K562 (cell line): Measurements from ENCODE around the gene TRIM26. TPM values are rescaled to one million over a fixed set of nuclear protein-coding genes. Genes with fewer than 3 reads are reported as not detected.

ENCODE experiments used
- ATF2 ChIP-seq: sonication (generic); formaldehyde crosslinking; IDR thresholded peaks from 2 replicates; pipeline ENCODE4 v1.8.1; 2022; ENCODE audit warnings: missing genetic modification reagents
- BCLAF1 ChIP-seq, 2 experiments: fragments of 450-650 bp in 1 of 2; IDR thresholded peaks; 2 replicates each; pipeline ENCODE4 v1.6.1; 2011 to 2017; ENCODE audit warnings: low read depth in 2 of 2, antibody characterized with exemption in 1 of 2, borderline replicate concordance in 1 of 2, low read length in 1 of 2, mild to moderate bottlenecking in 1 of 2, mixed read lengths in 1 of 2; ENCODE audit not compliant: control insufficient read depth in 1 of 2
- DIDO1 ChIP-seq: fragments of 450-650 bp; IDR thresholded peaks from 2 replicates; pipeline ENCODE4 v1.6.1; 2016; ENCODE audit warnings: low read depth, missing biosample characterization, missing genetic modification characterization
- POLR2A ChIP-seq: fragments of 450-650 bp; conservative IDR thresholded peaks from 2 replicates; pipeline ENCODE4 v1.6.1; 2016
- PURB ChIP-seq: sonication (generic); formaldehyde crosslinking; IDR thresholded peaks from 2 replicates; pipeline ENCODE4 v1.9.0; 2021; ENCODE audit warnings: low read depth, mild to moderate bottlenecking, missing genetic modification reagents
- SMARCA5 ChIP-seq: fragments of 450-650 bp; IDR thresholded peaks from 2 replicates; pipeline ENCODE4 v1.6.1; 2016
- ZNF41 ChIP-seq: fragments of 250-450 bp; sonication (Bioruptor Pico); conservative IDR thresholded peaks from 2 replicates; pipeline ENCODE4 v1.4.0; 2020; ENCODE audit warnings: mild to moderate bottlenecking
- ZNF644 ChIP-seq: fragments of 200-800 bp; sonication (Bioruptor generic); IDR thresholded peaks from 2 replicates; pipeline ENCODE4 v1.6.1; 2016; ENCODE audit warnings: low read depth, missing genetic modification characterization, missing compliant biosample characterization
- polyA plus RNA-seq, 8 experiments: library from polyadenylated mRNA; depleted of rRNA in 4 of 8; stranded (reverse) in 5 of 8; unstranded in 3 of 8; fragments of >200 nt; fragmentation: Nextera tagmentation in 2 of 8; fragmentation: Illumina TruSeq in 1 of 8; extraction: Ambion mirVana in 2 of 8; extraction: Trizol in 1 of 8; gene quantifications; 2 replicates each; pipeline versions ENCODE4 v1.2.1 to v1.2.3, GENCODE V29; 2011 to 2014; ENCODE audit warnings: inconsistent platforms in 1 of 8, missing spikeins in 1 of 8
- total RNA-seq, 7 experiments: library from RNA; depleted of rRNA in 6 of 7; stranded (reverse); fragments of >200 nt in 6 of 7; fragmentation: Illumina TruSeq in 2 of 7; extraction: Trizol in 2 of 7; gene quantifications; 2 replicates each; pipeline versions ENCODE4 v1.2.1 to v1.2.3, GENCODE V29; 2011 to 2021; ENCODE audit warnings: low replicate concordance in 1 of 7
- TF ChIP-seq, protein P1 (sequence below): fragments of 250-450 bp; sonication (Bioruptor Pico); IDR thresholded peaks from 2 replicates; pipeline ENCODE4 v1.5.0; 2022; ENCODE audit warnings: mild to moderate bottlenecking
- TF ChIP-seq, protein P2 (sequence below), 2 experiments: fragments of 450-650 bp in 1 of 2; sonication (generic) in 1 of 2; formaldehyde crosslinking in 1 of 2; IDR thresholded peaks; 2 replicates each; pipeline versions ENCODE4 v1.7.1 to v1.9.0; 2016 to 2022; ENCODE audit warnings: inconsistent platforms in 1 of 2, mild to moderate bottlenecking in 1 of 2, missing genetic modification reagents in 1 of 2

Gene TRIM26
- total and polyA plus RNA-seq, 9 of the 15 experiments (the other 6 are each of a cell fraction or from before 2014, with no cell fraction given): 0.80 to 5.0 (median 2.8) TPM

DNA sequence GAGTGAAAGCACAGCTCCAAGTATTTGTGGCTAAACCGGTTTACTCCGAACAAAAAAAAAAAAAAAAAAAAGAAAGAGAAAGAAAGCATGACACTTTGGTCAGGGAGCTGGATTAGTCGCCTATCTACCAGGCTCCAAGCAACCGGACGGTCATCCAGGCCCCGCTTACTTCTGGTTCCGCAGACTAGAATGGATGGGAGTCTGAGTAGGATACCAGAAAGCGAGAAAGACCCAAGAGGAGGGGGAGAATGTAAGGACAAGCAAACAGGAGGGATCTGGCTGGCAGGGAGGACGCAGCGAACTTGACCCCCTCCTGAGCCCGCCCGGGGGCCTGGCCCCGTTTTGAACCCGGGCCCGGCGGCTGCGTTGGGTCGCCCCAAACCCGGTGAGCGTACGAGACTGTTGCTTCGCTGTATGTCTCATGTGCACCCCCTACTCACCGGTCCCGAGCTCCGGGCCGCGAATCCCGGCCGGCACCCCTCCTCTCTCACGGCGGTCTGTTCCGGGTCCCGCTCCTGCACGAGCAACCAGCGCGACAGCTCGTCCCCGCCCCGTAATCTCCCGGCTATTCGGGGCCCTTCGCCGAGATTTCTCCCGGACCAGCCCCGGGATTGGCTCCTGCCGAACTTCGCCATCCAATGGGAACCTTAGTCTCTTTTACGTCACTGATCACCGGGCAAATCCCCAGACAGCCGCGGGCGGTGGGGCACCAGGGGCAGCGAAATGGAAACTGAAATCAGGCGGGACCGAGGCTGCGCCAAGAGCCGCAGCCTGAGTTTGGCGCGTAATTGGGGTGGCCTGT lies at the start of gene TRIM26 (continued):
- TF ChIP-seq, protein P1, sequence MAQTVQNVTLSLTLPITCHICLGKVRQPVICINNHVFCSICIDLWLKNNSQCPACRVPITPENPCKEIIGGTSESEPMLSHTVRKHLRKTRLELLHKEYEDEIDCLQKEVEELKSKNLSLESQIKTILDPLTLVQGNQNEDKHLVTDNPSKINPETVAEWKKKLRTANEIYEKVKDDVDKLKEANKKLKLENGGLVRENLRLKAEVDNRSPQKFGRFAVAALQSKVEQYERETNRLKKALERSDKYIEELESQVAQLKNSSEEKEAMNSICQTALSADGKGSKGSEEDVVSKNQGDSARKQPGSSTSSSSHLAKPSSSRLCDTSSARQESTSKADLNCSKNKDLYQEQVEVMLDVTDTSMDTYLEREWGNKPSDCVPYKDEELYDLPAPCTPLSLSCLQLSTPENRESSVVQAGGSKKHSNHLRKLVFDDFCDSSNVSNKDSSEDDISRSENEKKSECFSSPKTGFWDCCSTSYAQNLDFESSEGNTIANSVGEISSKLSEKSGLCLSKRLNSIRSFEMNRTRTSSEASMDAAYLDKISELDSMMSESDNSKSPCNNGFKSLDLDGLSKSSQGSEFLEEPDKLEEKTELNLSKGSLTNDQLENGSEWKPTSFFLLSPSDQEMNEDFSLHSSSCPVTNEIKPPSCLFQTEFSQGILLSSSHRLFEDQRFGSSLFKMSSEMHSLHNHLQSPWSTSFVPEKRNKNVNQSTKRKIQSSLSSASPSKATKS (CRISPR knock-in tag): no peak
- TF ChIP-seq PURB (CRISPR knock-in tag): no peak
- peak; percentile 27; the same call in 1 of the 2 replicates for TF ChIP-seq POLR2A
- no peak for TF ChIP-seq SMARCA5
- no peak for TF ChIP-seq ZNF41 (CRISPR knock-in tag)
- TF ChIP-seq ATF2 (CRISPR knock-in tag): no peak
- TF ChIP-seq ZNF644 (tag): no peak
- TF ChIP-seq BCLAF1 (IDR thresholded peaks at IDR 0.05; ENCODE audit: borderline replicate concordance in 1 of 2, control insufficient read depth in 1 of 2, low read depth in 2 of 2, low read length in 1 of 2): no peak
- TF ChIP-seq, protein P2, sequence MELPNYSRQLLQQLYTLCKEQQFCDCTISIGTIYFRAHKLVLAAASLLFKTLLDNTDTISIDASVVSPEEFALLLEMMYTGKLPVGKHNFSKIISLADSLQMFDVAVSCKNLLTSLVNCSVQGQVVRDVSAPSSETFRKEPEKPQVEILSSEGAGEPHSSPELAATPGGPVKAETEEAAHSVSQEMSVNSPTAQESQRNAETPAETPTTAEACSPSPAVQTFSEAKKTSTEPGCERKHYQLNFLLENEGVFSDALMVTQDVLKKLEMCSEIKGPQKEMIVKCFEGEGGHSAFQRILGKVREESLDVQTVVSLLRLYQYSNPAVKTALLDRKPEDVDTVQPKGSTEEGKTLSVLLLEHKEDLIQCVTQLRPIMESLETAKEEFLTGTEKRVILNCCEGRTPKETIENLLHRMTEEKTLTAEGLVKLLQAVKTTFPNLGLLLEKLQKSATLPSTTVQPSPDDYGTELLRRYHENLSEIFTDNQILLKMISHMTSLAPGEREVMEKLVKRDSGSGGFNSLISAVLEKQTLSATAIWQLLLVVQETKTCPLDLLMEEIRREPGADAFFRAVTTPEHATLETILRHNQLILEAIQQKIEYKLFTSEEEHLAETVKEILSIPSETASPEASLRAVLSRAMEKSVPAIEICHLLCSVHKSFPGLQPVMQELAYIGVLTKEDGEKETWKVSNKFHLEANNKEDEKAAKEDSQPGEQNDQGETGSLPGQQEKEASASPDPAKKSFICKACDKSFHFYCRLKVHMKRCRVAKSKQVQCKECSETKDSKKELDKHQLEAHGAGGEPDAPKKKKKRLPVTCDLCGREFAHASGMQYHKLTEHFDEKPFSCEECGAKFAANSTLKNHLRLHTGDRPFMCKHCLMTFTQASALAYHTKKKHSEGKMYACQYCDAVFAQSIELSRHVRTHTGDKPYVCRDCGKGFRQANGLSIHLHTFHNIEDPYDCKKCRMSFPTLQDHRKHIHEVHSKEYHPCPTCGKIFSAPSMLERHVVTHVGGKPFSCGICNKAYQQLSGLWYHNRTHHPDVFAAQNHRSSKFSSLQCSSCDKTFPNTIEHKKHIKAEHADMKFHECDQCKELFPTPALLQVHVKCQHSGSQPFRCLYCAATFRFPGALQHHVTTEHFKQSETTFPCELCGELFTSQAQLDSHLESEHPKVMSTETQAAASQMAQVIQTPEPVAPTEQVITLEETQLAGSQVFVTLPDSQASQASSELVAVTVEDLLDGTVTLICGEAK (IDR thresholded peaks at IDR 0.05): no peak
- TF ChIP-seq, protein P2 (CRISPR knock-in tag; IDR thresholded peaks at IDR 0.05): no peak
- no peak for TF ChIP-seq DIDO1 (tag)
